Esophagus muscularis mucosa (tissue), 4 donors: ENCODE results near the gene BMPR1A.

Experiments
- EP300 ChIP-seq: sonication (generic); formaldehyde crosslinking; IDR thresholded peaks from one replicate; pipeline ENCODE4 v1.6.1; 2017; ENCODE audit warnings: antibody characterized with exemption
- POLR2AphosphoS5 ChIP-seq, 2 donors: sonication (generic); formaldehyde crosslinking; IDR thresholded peaks; one replicate each; pipeline ENCODE4 v1.6.1; 2017; ENCODE audit warnings: antibody characterized with exemption in 2 of 2
- TF ChIP-seq, protein P1 (sequence below), 3 experiments: fragments of 200-600 bp in 2 of 3; fragments of 450-650 bp in 1 of 3; sonication (generic) in 2 of 3; IDR thresholded peaks; one replicate each; pipeline ENCODE4 v1.5.1; 2017 to 2019; ENCODE audit warnings: antibody characterized with exemption in 3 of 3, mild to moderate bottlenecking in 2 of 3, moderate library complexity in 1 of 3

DNA sequence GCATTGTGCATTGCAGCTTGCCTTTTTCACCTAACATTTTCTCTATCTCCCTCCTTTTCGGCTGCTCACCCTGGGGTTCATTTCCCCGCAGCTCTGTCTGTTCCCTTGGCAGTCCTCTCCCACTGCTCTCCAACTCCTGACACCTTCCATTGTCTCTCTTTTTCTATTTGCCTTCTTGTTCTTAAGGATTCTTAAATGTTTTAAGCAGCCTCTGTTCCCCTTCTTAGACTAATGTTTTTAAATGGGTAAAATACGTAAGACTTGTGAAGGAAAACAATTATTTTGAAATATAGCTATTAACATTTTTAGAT is 19.4 kb downstream of the BMPR1A start:
- TF ChIP-seq, protein P1, sequence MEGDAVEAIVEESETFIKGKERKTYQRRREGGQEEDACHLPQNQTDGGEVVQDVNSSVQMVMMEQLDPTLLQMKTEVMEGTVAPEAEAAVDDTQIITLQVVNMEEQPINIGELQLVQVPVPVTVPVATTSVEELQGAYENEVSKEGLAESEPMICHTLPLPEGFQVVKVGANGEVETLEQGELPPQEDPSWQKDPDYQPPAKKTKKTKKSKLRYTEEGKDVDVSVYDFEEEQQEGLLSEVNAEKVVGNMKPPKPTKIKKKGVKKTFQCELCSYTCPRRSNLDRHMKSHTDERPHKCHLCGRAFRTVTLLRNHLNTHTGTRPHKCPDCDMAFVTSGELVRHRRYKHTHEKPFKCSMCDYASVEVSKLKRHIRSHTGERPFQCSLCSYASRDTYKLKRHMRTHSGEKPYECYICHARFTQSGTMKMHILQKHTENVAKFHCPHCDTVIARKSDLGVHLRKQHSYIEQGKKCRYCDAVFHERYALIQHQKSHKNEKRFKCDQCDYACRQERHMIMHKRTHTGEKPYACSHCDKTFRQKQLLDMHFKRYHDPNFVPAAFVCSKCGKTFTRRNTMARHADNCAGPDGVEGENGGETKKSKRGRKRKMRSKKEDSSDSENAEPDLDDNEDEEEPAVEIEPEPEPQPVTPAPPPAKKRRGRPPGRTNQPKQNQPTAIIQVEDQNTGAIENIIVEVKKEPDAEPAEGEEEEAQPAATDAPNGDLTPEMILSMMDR (IDR thresholded peaks at IDR 0.05), result no peak
- no peak for TF ChIP-seq EP300
- TF ChIP-seq POLR2AphosphoS5 (IDR thresholded peaks at IDR 0.05), result no peak
